HFFc6 (cell line): ENCODE measurements around the gene TMEM52B. TPM values are rescaled to one million over a fixed set of nuclear protein-coding genes. Genes with fewer than 3 reads are reported as not detected.

Experiments used
- DNase-seq: peaks from one replicate; pipeline ENCODE4 v3.0.0-alpha.2; 2018
- H3K27ac Mint-ChIP-seq: 2 replicates; pipeline ENCODE4 v1.8.0; 2020; ENCODE audit warnings: mild to moderate bottlenecking, mixed read lengths
- H3K27me3 Mint-ChIP-seq: 2 replicates; pipeline ENCODE4 v1.8.0; 2021; ENCODE audit warnings: mild to moderate bottlenecking, moderate library complexity, mixed read lengths; ENCODE audit not compliant: insufficient read depth
- H3K36me3 Mint-ChIP-seq: 2 replicates; pipeline ENCODE4 v1.8.0; 2021; ENCODE audit warnings: low read depth, mixed read lengths
- H3K4me1 Mint-ChIP-seq: 2 replicates; pipeline ENCODE4 v1.8.0; 2020; ENCODE audit warnings: low read depth, mixed read lengths
- H3K4me3 Mint-ChIP-seq: 2 replicates; pipeline ENCODE4 v1.8.0; 2020; ENCODE audit warnings: mild to moderate bottlenecking, moderate library complexity, mixed read lengths
- H3K9me3 Mint-ChIP-seq: 2 replicates; pipeline ENCODE4 v1.8.0; 2020; ENCODE audit warnings: mild to moderate bottlenecking, mixed read lengths
- total RNA-seq, 6 experiments: library from RNA; stranded (reverse); fragmentation: NEBNext Ultra II Directional; extraction: Animal tissue kit (Norgen Biotek cat#: 25700); gene quantifications; 2 replicates in 1 of 6; 3 replicates in 5 of 6; pipeline ENCODE4 v1.2.3, GENCODE V29; 2021
- TF ChIP-seq, protein P1 (sequence below): fragments of 200-600 bp; sonication (generic); IDR thresholded peaks from 2 replicates; pipeline ENCODE4 v1.5.0; 2021; ENCODE audit warnings: antibody characterized with exemption, mild to moderate bottlenecking

TMEM52B gene
- total RNA-seq, 6 experiments from 2014 or later = 0.74 to 2.3 (median 1.1) TPM

DNA sequence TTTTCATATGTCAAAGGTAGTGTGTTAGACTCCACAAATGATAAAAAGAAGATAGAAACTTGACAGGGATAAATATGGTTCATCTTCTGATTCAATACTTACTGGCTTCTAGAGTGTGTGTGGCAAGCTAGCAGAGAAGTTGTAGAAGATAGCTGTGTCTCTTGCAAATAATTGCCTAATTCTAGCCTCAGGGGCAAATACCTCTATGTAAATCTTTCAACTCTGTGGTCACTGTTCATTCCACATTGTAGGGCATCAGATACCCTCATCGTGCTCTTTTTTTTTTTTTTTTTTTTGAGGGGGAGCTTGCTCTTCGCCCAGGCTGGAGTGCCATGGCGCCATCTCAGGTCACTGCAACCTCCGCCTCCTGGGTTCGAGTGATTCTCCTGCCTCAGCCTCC lies 8.6 kb upstream of the TMEM52B start:
- peak; percentile 55 for DNase-seq

DNA sequence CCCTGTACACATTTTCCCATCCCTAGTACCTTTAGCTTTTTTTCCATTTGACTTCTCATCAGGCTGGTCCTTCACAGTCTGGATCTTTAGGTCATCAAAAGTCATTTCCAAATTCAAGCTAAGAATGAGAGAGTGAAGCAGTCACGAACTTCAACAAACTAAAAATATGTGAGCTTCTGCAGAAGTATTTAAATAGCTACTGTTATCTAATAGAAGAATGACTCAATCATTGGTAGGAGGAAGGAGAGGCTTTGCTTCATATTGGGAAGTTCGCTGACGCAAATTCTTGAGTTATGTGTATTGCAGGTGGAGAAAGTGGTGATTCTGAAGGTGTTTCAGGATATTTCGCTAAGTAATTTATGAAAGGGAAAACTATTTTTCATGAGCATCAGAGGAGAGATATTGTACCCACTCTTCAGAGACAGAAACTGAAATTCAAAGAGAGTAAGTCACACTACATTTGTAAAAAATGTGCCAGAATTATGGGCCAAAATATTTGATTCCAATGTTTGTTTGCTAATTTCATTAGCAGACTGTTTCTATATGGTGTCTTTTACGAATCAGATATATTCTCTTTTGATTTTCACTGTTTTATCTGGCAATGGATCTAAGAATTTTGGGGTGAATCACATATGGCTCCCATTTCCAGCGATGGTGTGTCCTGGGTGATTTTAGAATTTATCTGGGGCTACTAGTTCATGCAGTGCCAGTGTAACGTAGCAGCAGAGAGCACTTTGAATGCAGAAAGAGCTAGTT lies 6.7 kb upstream of the TMEM52B start, which contains the start of gene OLR1:
OLR1 (minus strand) TSS at position 160 of the 756 bp plus-strand sequence; CDS start at position 105, 55 bp downstream.
- DNase-seq = peak; percentile 24
- Mint-ChIP-seq H3K27me3 (no peaks in the 10 kb centered on the region), H3K27ac (peak within 1 kb of the TSS; percentile 46)

More for the DNA sequence above, 8.6 kb upstream of the TMEM52B start:
- peaks cover 10% of the 10 kb centered on the region for H3K36me3 Mint-ChIP-seq
- H3K9me3 Mint-ChIP-seq = no peaks in the 10 kb centered on the region
- TF ChIP-seq, protein P1, sequence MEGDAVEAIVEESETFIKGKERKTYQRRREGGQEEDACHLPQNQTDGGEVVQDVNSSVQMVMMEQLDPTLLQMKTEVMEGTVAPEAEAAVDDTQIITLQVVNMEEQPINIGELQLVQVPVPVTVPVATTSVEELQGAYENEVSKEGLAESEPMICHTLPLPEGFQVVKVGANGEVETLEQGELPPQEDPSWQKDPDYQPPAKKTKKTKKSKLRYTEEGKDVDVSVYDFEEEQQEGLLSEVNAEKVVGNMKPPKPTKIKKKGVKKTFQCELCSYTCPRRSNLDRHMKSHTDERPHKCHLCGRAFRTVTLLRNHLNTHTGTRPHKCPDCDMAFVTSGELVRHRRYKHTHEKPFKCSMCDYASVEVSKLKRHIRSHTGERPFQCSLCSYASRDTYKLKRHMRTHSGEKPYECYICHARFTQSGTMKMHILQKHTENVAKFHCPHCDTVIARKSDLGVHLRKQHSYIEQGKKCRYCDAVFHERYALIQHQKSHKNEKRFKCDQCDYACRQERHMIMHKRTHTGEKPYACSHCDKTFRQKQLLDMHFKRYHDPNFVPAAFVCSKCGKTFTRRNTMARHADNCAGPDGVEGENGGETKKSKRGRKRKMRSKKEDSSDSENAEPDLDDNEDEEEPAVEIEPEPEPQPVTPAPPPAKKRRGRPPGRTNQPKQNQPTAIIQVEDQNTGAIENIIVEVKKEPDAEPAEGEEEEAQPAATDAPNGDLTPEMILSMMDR = no peak
- H3K4me1 Mint-ChIP-seq = peaks cover 73% of the 10 kb centered on the region
- peaks cover 2% of the 10 kb centered on the region; the same call in 1 of the 2 replicates for H3K27me3 Mint-ChIP-seq
- peak overlapping the region; percentile 61 for H3K4me3 Mint-ChIP-seq
- H3K27ac Mint-ChIP-seq = peak overlapping the region; percentile 32

DNA sequence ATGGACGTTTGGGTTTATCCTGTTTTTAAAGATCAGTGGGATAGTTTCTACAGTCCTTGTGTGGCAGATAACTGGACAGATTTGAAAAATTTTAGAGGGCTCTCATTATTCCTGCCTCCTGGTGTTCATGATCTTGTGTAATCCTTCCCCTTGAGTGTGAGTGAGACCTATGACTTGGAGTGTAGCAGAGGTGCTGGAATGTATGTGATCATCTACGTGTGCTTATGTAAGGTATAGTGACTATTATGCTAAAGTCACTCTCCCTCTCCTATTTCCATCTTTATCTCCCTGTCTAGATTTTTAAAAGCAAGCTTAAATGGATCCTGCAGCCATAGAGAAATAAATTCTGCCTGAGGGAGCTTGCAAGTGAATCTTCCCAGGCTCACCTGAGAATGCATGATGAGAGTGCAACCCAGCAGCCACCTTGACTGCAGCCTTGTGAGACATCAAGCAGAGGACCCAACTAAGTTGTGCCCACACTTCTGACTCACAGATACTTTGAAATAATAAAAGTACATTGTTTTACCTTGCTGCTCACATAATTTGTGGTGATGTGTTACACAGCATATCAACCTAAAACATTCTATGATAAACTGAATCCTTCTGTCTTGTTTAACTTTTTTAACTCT lies 3.7 kb upstream of the TMEM52B start:
- peak overlapping the region; percentile 25; the same call in 1 of the 2 replicates for H3K27ac Mint-ChIP-seq
- no peaks in the 10 kb centered on the region for H3K9me3 Mint-ChIP-seq
- no peak overlapping the region for H3K4me3 Mint-ChIP-seq
- peaks cover 2% of the 10 kb centered on the region; the same call in 1 of the 2 replicates for H3K27me3 Mint-ChIP-seq
- no peak for DNase-seq
- H3K36me3 Mint-ChIP-seq = peaks cover 4% of the 10 kb centered on the region; the same call in 1 of the 2 replicates
- H3K4me1 Mint-ChIP-seq = peaks cover 59% of the 10 kb centered on the region
- TF ChIP-seq, protein P1 = no peak

More for the DNA sequence above, 6.7 kb upstream of the TMEM52B start, which contains the start of gene OLR1:
- H3K4me3 Mint-ChIP-seq = peak within 1 kb of the TSS; percentile 61
- H3K36me3 Mint-ChIP-seq = peaks cover 4% of the 10 kb centered on the region; the same call in 1 of the 2 replicates
- TF ChIP-seq, protein P1 = no peak
- peaks cover 64% of the 10 kb centered on the region for H3K4me1 Mint-ChIP-seq
- no peaks in the 10 kb centered on the region for H3K9me3 Mint-ChIP-seq

DNA sequence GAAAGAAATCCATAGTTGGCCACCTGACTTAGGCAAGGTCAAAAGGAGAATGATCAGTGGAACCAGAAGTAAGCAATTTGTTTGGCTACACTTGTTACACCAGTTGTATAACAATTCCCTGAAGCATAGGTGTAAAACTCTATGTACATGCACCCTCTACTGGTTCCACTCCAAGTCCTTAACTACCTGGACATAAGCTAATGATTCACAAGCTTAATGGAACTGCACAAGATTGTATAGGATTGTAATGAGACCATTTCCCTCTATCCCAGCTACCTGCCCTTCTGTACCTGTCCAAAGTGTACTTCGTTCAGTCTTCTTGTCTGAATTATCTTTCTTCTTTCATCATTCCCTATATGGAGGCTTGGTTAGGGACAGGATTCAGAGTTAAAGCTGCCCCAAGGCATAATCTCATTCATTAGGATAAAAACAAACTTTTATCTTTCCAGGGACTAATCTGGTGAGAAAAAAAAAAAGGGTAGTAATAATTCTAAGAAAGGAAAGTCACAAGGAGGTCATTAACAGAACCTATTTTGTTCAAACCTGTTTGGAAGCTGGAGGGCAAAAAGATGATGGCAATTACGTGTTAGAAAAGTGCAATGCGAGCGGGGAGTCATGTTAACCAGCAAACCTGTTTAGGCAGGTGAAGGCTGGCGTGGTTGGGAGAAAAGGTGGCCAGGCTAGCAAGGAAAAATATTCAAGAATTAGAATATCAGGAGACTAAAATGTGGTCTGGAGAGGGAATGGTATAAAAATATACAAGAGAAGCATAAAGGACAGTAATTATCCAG lies 2.8 kb upstream of the TMEM52B start:
- no peak overlapping the region for H3K4me3 Mint-ChIP-seq
- TF ChIP-seq, protein P1 = no peak
- DNase-seq = no peak
- H3K36me3 Mint-ChIP-seq = 0 out of 2 replicates have a peak, but pooled peaks cover under 1% of the 10 kb centered on the region
- H3K4me1 Mint-ChIP-seq = peaks cover 59% of the 10 kb centered on the region
- no peaks in the 10 kb centered on the region for H3K9me3 Mint-ChIP-seq
- peaks cover 2% of the 10 kb centered on the region; the same call in 1 of the 2 replicates for H3K27me3 Mint-ChIP-seq
- H3K27ac Mint-ChIP-seq = no peak overlapping the region

DNA sequence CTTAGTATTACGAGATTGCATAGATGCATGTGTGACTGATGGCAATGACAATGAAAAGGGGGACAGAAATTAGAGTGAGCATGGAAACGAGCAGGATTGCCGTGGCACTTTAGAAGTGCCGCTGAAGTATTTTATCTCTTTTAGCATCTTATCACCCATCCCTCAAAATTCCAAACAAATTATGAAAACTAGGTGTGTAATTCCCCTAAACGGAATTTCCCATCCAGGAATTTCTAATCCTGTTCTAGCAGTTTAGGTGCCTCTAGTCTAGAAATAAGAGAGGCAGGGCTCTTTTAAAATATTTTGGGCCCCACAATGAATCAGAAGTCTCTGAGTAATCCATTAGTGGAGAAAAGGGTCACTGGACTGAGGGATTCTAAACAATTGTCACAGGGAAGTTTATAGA lies 947 bp downstream of the TMEM52B start:
- Mint-ChIP-seq H3K4me3 (peak overlapping the region; percentile 69), H3K4me1 (peaks cover 72% of the 10 kb centered on the region), H3K27ac (peak overlapping the region; percentile 72), H3K27me3 (peaks cover 2% of the 10 kb centered on the region; the same call in 1 of the 2 replicates), H3K9me3 (no peaks in the 10 kb centered on the region), H3K36me3 (no peaks in the 10 kb centered on the region)
- DNase-seq = peak; percentile 62
- TF ChIP-seq, protein P1 = no peak
